Thoracic aorta (tissue), 2 donors: ENCODE data around the gene STK38L. TPM values are rescaled to one million over a fixed set of nuclear protein-coding genes. Genes with fewer than 3 reads are reported as not detected.

Source experiments
- ATAC-seq: fragments of 150-250 bp; one replicate; pipeline ENCODE4 v1.8.0; 2017; ENCODE audit warnings: low read depth; ENCODE audit not compliant: insufficient number of reproducible peaks, low FRiP score
- DNase-seq: peaks from one replicate; pipeline ENCODE4 v3.0.0-alpha.2; 2020; ENCODE audit warnings: low spot score
- H3K27ac ChIP-seq, 2 donors: fragments of 200-600 bp; sonication (generic); 1 replicate in 1 of 2; 2 replicates in 1 of 2; pipeline ENCODE4 v1.5.1; 2016; ENCODE audit warnings: mild to moderate bottlenecking in 2 of 2, moderate library complexity in 2 of 2
- H3K27me3 ChIP-seq: fragments of 200-600 bp; sonication (generic); replicated peaks from 2 replicates; pipeline ENCODE4 v1.6.0; 2016; ENCODE audit warnings: mild to moderate bottlenecking; ENCODE audit not compliant: insufficient read depth
- H3K36me3 ChIP-seq: fragments of 200-600 bp; sonication (generic); one replicate; pipeline ENCODE4 v1.5.1; 2016
- H3K4me1 ChIP-seq, 2 donors: fragments of 200-600 bp; sonication (generic); 1 replicate in 1 of 2; 2 replicates in 1 of 2; pipeline versions ENCODE4 v1.5.1 to v1.6.0; 2016; ENCODE audit warnings: low read depth in 2 of 2, mild to moderate bottlenecking in 1 of 2; ENCODE audit not compliant: control insufficient read depth in 1 of 2
- H3K4me3 ChIP-seq: fragments of 200-600 bp; sonication (generic); 2 replicates; pipeline ENCODE4 v1.5.1; 2016; ENCODE audit warnings: mild to moderate bottlenecking
- H3K9me3 ChIP-seq: fragments of 200-600 bp; sonication (generic); 2 replicates; pipeline ENCODE4 v1.5.1; 2016
- CTCF ChIP-seq: fragments of 200-600 bp; sonication (generic); IDR thresholded peaks from one replicate; pipeline ENCODE4 v1.5.1; 2019; ENCODE audit warnings: antibody characterized with exemption
- total RNA-seq, 2 donors: library from RNA; depleted of rRNA; stranded (reverse); fragments of >200 nt; gene quantifications; one replicate each; pipeline versions ENCODE4 v1.1.0 to v1.2.3, GENCODE V29; 2016

Gene STK38L
- total RNA-seq, 2 donors from 2014 or later, result 216 to 227 TPM

GRCh38 chr12:27257104-27257843 lies 13.2 kb downstream of the STK38L start:
- TF ChIP-seq CTCF, result no peak
- peak overlapping the region; percentile 49 to 55 for H3K27ac ChIP-seq
- ATAC-seq (peak; percentile 61), DNase-seq (no peak)
- H3K36me3 ChIP-seq, result no peaks in the 10 kb centered on the region
- H3K9me3 ChIP-seq, result no peaks in the 10 kb centered on the region
- H3K4me3 ChIP-seq, result no peak overlapping the region
- H3K4me1 ChIP-seq, result peaks cover 71 to 96% of the 10 kb centered on the region in 2 donors
- H3K27me3 ChIP-seq, result no peaks in the 10 kb centered on the region

GRCh38 chr12:27260746-27261145 lies 16.7 kb downstream of the STK38L start:
- Histone ChIP-seq H3K4me3 (peak overlapping the region; percentile 55), H3K36me3 (no peaks in the 10 kb centered on the region), H3K4me1 (peaks cover 71 to 97% of the 10 kb centered on the region in 2 donors), H3K27me3 (no peaks in the 10 kb centered on the region), H3K9me3 (no peaks in the 10 kb centered on the region), H3K27ac (peak overlapping the region; percentile 52 to 80)
- DNase-seq (no peak), ATAC-seq (peak; percentile 89)
- TF ChIP-seq CTCF, result no peak

GRCh38 chr12:27261866-27262265 lies 17.8 kb downstream of the STK38L start:
- Histone ChIP-seq H3K36me3 (no peaks in the 10 kb centered on the region), H3K4me3 (peak overlapping the region; percentile 55), H3K27me3 (no peaks in the 10 kb centered on the region), H3K4me1 (peaks cover 70 to 97% of the 10 kb centered on the region in 2 donors), H3K27ac (peak overlapping the region; percentile 37 to 80), H3K9me3 (no peaks in the 10 kb centered on the region)
- no peak for TF ChIP-seq CTCF
- no peak for ATAC-seq
- no peak for DNase-seq

- H3K27me3 ChIP-seq, result no peaks in the 10 kb centered on the region
- H3K9me3 ChIP-seq, result no peaks in the 10 kb centered on the region
- no peak overlapping the region for H3K4me3 ChIP-seq
- no peak for ATAC-seq
- peaks cover 47 to 65% of the 10 kb centered on the region in 2 donors for H3K4me1 ChIP-seq
- DNase-seq, result no peak
- H3K36me3 ChIP-seq, result no peaks in the 10 kb centered on the region
- peak overlapping the region in 1 of 2 donors; percentile 4 for H3K27ac ChIP-seq
- TF ChIP-seq CTCF, result no peak
These were observed 26.1 kb downstream of the STK38L start for GRCh38 chr12:27270148-27270547.

GRCh38 chr12:27271206-27271605 lies 27.1 kb downstream of the STK38L start:
- H3K27ac ChIP-seq, result peak overlapping the region; percentile 4 to 16
- no peak for ATAC-seq

More at GRCh38 chr12:27271206-27271605, 27.1 kb downstream of the STK38L start:
- Histone ChIP-seq H3K4me3 (no peak overlapping the region), H3K4me1 (peaks cover 49 to 65% of the 10 kb centered on the region in 2 donors), H3K27me3 (no peaks in the 10 kb centered on the region), H3K36me3 (no peaks in the 10 kb centered on the region), H3K9me3 (no peaks in the 10 kb centered on the region)
- DNase-seq, result no peak
- TF ChIP-seq CTCF, result no peak
